Measurements from ENCODE around the gene TBC1D4.

TBC1D4 gene

DNA sequence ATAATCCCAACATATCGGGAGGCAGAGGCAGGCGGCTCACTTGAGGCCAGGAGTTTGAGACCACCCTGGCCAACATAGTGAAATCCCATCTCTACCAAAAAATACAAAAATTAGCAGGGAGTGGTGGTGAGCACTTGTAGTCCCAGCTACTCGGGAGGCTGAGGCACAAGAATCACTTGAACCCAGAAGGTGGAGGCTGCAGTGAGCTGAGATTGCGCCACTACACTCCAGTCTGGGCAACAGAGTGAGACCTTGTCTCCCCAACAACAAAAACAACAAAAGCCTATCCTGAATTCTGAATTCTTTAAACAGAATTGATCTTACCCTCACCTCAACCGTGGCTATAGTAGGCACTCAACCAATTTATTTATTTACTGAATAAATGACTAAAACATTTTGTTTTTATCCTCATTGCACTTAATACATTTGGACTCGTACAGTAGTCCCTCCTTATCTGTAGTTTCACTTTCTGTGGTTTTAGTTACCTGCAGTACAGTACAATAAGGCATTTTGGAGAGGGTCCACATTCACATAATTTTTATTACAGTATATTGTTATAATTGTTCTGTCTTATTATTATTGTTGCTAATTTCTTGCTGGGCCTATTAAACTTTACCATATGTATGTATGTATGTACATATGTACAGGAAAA is 98.8 kb downstream of the TBC1D4 start:
- Histone ChIP-seq H3K9ac (ENCODE audit: low read depth, low read length) (no peak overlapping the region), H3K36me3 (ENCODE audit: insufficient read depth, low read length) (no peaks in the 10 kb centered on the region), H3K27ac (ENCODE audit: low read depth, low read length) (no peak overlapping the region), H3K27me3 (ENCODE audit: insufficient read depth, low read length) (no peaks in the 10 kb centered on the region), H3K4me3 (ENCODE audit: low read length) (no peak overlapping the region), H3K9me3 (ENCODE audit: insufficient read depth, low read depth, low read length) (no peaks in the 10 kb centered on the region), H3K4me1 (ENCODE audit: insufficient read depth, low read length) (peaks cover 7% of the 10 kb centered on the region)
- 97% methylated on average over 5 of the region's 6 CpGs for WGBS

DNA sequence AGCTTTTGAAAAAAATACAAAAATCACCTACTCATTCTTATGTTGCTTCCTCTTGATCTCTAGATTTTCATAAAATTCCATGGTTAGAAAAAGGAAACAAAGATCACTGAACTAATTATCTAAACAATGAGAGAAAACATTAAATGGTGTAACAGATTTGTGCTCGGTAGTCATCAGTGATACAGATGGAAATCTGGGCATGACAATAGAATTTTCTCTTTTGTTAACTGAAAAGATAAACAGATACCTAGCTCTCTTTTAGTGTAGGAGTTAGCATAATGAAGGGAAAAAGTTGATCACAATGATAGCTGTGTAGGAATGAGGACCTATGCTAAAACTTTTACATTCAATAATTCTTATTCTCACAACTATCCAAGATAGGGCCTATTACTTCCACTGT is 103.7 kb downstream of the TBC1D4 start:
- no peak overlapping the region for H3K4me3 ChIP-seq (ENCODE audit: low read length)
- H3K9me3 ChIP-seq (ENCODE audit: insufficient read depth, low read depth, low read length): no peaks in the 10 kb centered on the region
- 85% methylated on average over 1 of the region's 1 CpG for WGBS
- H3K9ac ChIP-seq (ENCODE audit: low read depth, low read length): no peak overlapping the region
- H3K27me3 ChIP-seq (ENCODE audit: insufficient read depth, low read length): no peaks in the 10 kb centered on the region
- no peaks in the 10 kb centered on the region for H3K36me3 ChIP-seq (ENCODE audit: insufficient read depth, low read length)
- no peak overlapping the region for H3K27ac ChIP-seq (ENCODE audit: low read depth, low read length)
- H3K4me1 ChIP-seq (ENCODE audit: insufficient read depth, low read length): peaks cover 11% of the 10 kb centered on the region

DNA sequence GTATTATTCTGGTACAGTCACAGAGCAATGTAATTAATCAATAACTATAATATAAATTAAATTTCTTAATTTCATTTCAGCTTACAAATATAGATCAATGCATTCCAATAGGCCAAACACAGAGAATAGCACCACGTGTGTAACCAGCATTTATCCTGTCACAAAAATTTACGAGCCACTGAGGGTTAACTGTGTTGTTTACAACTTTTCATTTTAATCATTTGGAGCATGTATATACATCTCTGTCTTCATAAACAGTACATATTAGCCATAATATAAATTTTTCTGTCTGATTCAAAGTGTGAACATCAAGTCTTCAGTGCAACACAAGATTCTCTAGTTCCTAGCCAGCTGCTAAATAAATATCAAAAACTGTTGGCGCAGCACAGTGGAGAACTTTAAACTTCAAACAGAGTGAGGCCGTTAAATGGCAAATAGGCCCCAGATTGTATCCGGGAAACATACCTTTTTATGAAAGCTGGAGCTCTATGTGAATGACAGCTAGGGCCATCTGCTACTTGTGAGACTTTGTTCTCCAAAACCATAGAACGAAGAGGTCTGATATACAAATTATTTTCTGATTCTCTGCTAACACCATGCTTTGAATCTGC is 105.1 kb downstream of the TBC1D4 start:
- Histone ChIP-seq H3K9ac (ENCODE audit: low read depth, low read length) (no peak overlapping the region), H3K27ac (ENCODE audit: low read depth, low read length) (no peak overlapping the region), H3K36me3 (ENCODE audit: insufficient read depth, low read length) (no peaks in the 10 kb centered on the region), H3K4me3 (ENCODE audit: low read length) (no peak overlapping the region), H3K27me3 (ENCODE audit: insufficient read depth, low read length) (no peaks in the 10 kb centered on the region), H3K9me3 (ENCODE audit: insufficient read depth, low read depth, low read length) (no peaks in the 10 kb centered on the region), H3K4me1 (ENCODE audit: insufficient read depth, low read length) (peaks cover 11% of the 10 kb centered on the region)
- 96% methylated on average over 6 of the region's 6 CpGs for WGBS

DNA sequence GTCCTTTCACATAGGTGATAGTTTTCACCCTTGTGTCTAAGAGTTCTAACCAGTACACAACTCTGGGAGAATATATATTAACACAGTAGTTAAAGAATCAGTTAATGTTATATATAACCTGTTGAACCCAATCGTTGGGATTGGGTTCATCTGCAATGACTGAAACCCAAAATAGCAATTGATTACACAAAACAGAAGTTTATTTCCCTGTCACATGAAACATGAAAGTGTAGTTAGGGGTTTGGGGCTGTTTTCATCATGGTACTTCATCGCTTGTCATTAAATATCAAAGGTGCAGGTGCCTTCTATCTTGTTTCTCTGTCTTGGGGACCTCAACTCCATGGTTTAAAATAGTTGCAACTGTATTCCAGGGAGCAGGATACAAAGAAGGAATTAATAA is 106.6 kb downstream of the TBC1D4 start:
- Histone ChIP-seq H3K36me3 (ENCODE audit: insufficient read depth, low read length) (no peaks in the 10 kb centered on the region), H3K4me1 (ENCODE audit: insufficient read depth, low read length) (peaks cover 11% of the 10 kb centered on the region), H3K4me3 (ENCODE audit: low read length) (no peak overlapping the region), H3K27ac (ENCODE audit: low read depth, low read length) (no peak overlapping the region), H3K9me3 (ENCODE audit: insufficient read depth, low read depth, low read length) (no peaks in the 10 kb centered on the region), H3K9ac (ENCODE audit: low read depth, low read length) (no peak overlapping the region), H3K27me3 (ENCODE audit: insufficient read depth, low read length) (no peaks in the 10 kb centered on the region)
- WGBS: 100% methylated on average over 2 of the region's 2 CpGs

DNA sequence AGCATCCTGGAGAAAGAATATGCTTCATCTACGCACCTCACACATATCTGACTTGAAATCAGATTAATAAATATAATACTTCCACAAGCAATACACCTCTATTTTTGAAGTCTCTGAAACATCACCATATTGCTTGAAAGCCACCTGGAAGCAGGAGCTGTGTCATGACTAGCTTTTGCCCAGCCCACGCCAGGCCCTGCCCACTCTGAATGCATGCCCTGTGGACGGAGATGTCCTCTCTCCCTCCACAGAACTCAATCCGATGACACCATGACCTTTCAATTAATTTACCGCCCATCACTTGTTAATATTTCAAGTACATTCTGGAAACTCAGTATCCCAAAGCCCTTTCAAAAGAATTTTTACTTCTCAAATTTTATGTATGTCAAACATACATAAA is 108.0 kb downstream of the TBC1D4 start:
- H3K4me3 ChIP-seq (ENCODE audit: low read length): no peak overlapping the region
- H3K27me3 ChIP-seq (ENCODE audit: insufficient read depth, low read length): no peaks in the 10 kb centered on the region
- peaks cover 11% of the 10 kb centered on the region for H3K4me1 ChIP-seq (ENCODE audit: insufficient read depth, low read length)
- no peaks in the 10 kb centered on the region for H3K9me3 ChIP-seq (ENCODE audit: insufficient read depth, low read depth, low read length)
- no peak overlapping the region for H3K9ac ChIP-seq (ENCODE audit: low read depth, low read length)
- WGBS: 80% methylated on average over 5 of the region's 5 CpGs
- H3K36me3 ChIP-seq (ENCODE audit: insufficient read depth, low read length): no peaks in the 10 kb centered on the region
- no peak overlapping the region for H3K27ac ChIP-seq (ENCODE audit: low read depth, low read length)

DNA sequence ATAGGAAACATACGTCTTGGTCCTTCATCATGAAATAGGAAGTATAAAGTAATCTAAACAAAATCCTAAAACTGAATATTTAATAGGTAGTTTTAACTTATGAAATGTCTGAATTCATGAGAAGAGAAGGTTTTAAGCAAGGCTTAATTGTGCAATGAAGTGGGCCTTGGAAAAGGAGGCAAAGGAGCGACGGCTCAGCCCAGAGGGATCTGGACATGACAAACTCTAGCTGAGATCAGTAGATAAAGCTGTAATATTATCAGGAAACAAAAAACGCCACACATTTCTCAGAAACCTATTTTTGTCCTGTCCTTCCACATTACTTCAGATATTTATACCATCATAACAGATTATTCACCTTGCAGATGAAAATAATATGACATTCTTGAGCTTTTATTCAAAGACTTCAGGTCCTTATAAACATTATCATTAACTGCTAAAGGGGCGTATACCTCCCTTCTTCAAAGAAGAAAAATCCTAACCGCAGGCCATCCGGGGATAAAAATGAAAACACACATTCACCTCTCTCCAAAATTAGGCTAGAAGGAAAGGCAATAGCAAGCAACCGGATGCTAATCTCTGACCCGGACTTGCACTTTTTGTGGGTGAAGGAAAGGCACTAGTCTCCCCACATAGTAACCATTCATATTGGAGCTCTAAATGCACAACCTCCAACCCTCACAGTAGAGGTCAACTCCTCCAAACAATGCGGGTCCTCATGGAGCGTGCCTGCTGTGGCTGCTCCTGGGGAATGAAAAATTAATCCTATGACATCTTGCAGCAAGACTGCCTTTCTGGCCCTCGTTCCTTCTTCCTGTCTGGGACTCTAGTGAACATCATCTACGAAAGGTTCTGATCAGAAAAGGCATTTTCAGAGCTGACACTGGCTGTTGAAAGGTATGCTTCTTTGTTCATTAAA is 108.8 kb downstream of the TBC1D4 start:
- Histone ChIP-seq H3K27ac (ENCODE audit: low read depth, low read length) (no peak overlapping the region), H3K9me3 (ENCODE audit: insufficient read depth, low read depth, low read length) (no peaks in the 10 kb centered on the region), H3K4me1 (ENCODE audit: insufficient read depth, low read length) (peaks cover 4% of the 10 kb centered on the region), H3K9ac (ENCODE audit: low read depth, low read length) (no peak overlapping the region), H3K4me3 (ENCODE audit: low read length) (no peak overlapping the region), H3K36me3 (ENCODE audit: insufficient read depth, low read length) (no peaks in the 10 kb centered on the region), H3K27me3 (ENCODE audit: insufficient read depth, low read length) (no peaks in the 10 kb centered on the region)
- WGBS: 89% methylated on average over 10 of the region's 13 CpGs

DNA sequence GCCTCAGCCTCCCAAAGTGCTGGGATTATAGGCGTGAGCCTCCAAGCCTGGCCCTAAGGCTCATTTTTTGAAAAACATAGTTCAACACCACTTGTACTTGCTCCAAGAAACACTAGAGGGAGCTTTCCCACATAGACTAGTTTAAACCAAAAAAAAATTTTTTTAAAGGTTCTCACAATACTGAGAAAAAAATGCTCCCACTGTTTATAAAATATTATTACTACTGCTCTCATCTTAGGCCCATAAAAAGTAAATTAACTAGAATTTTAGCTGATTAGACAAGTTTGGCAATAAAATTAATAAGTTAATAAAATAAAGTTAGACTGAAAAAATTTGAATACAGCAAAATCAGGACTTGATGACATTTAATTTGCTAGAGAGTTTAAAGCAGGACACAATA is 109.5 kb downstream of the TBC1D4 start:
- Histone ChIP-seq H3K9ac (ENCODE audit: low read depth, low read length) (no peak overlapping the region), H3K4me3 (ENCODE audit: low read length) (no peak overlapping the region), H3K27me3 (ENCODE audit: insufficient read depth, low read length) (no peaks in the 10 kb centered on the region), H3K9me3 (ENCODE audit: insufficient read depth, low read depth, low read length) (no peaks in the 10 kb centered on the region), H3K27ac (ENCODE audit: low read depth, low read length) (no peak overlapping the region), H3K4me1 (ENCODE audit: insufficient read depth, low read length) (no peaks in the 10 kb centered on the region), H3K36me3 (ENCODE audit: insufficient read depth, low read length) (no peaks in the 10 kb centered on the region)
- 60% methylated on average over 1 of the region's 1 CpG for WGBS

DNA sequence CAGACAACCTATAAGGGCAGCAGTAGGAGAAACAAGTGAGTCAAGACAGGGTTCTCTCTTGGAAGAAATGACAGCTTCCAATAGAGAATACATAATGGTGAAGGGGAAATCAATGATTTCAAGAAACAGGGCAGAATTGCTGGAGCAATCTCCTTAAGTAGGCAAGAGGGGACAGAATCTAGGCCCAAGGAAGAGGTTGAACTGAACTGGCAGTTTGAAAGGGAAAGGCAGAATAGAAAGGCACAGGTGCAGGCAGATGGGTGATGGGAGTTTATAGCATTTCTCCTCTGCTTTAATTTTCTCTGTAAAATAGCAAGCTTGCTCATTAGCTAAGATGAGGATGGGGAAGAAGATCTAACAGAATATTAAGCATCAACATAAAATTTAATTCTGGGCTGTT is 110.8 kb downstream of the TBC1D4 start:
- no peak overlapping the region for H3K4me3 ChIP-seq (ENCODE audit: low read length)
- H3K9ac ChIP-seq (ENCODE audit: low read depth, low read length): no peak overlapping the region
- H3K27ac ChIP-seq (ENCODE audit: low read depth, low read length): no peak overlapping the region
- no peaks in the 10 kb centered on the region for H3K9me3 ChIP-seq (ENCODE audit: insufficient read depth, low read depth, low read length)
- no peaks in the 10 kb centered on the region for H3K36me3 ChIP-seq (ENCODE audit: insufficient read depth, low read length)
- no peaks in the 10 kb centered on the region for H3K27me3 ChIP-seq (ENCODE audit: insufficient read depth, low read length)
- no peaks in the 10 kb centered on the region for H3K4me1 ChIP-seq (ENCODE audit: insufficient read depth, low read length)

DNA sequence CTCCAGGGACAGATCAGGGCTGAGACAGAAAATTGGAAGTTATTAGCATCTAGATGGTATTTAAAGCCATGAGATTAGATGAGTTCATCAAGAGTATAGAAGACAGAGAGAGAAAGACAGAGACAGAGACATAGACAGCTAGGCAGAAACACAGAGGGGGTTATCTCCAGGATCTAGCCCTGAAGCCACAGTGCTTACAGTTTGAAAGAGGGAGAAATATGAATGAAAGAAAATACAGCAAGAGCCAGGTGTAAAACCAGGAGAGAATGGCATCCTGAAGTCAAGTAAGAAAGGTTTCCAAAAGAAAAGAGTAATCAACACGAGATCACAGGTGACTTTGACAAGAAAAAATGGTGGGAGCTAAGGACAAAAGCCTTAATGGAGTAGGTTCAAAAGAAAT is 111.2 kb downstream of the TBC1D4 start:
- Histone ChIP-seq H3K9me3 (ENCODE audit: insufficient read depth, low read depth, low read length) (no peaks in the 10 kb centered on the region), H3K4me1 (ENCODE audit: insufficient read depth, low read length) (no peaks in the 10 kb centered on the region; the same call in 1 of the 2 replicates), H3K27me3 (ENCODE audit: insufficient read depth, low read length) (no peaks in the 10 kb centered on the region), H3K9ac (ENCODE audit: low read depth, low read length) (no peak overlapping the region), H3K4me3 (ENCODE audit: low read length) (no peak overlapping the region), H3K36me3 (ENCODE audit: insufficient read depth, low read length) (no peaks in the 10 kb centered on the region), H3K27ac (ENCODE audit: low read depth, low read length) (no peak overlapping the region)
- 90% methylated on average over 1 of the region's 1 CpG for WGBS

DNA sequence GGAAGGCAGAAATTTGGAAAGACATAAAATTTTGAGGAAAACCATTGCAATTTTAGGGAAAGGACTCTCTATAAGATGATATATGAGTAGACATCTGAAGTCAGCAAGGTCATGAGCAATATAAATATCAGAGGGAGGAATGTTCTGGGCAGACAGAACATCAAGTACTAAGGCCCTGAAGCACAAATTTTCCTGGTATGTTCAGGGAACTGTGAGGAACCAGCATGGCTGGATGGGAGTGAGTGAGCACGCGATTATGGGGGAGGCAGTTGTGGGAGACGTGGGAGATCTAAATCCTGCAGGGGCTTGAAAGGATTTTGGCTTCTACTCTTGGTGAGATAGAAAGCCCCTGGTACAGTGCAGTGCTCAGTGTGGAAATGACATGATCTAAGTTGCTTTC is 112.0 kb downstream of the TBC1D4 start:
- Histone ChIP-seq H3K9ac (ENCODE audit: low read depth, low read length) (no peak overlapping the region), H3K4me1 (ENCODE audit: insufficient read depth, low read length) (no peaks in the 10 kb centered on the region; the same call in 1 of the 2 replicates), H3K27me3 (ENCODE audit: insufficient read depth, low read length) (no peaks in the 10 kb centered on the region), H3K4me3 (ENCODE audit: low read length) (no peak overlapping the region), H3K36me3 (ENCODE audit: insufficient read depth, low read length) (no peaks in the 10 kb centered on the region), H3K9me3 (ENCODE audit: insufficient read depth, low read depth, low read length) (no peaks in the 10 kb centered on the region), H3K27ac (ENCODE audit: low read depth, low read length) (no peak overlapping the region)
- 94% methylated on average over 3 of the region's 3 CpGs for WGBS

DNA sequence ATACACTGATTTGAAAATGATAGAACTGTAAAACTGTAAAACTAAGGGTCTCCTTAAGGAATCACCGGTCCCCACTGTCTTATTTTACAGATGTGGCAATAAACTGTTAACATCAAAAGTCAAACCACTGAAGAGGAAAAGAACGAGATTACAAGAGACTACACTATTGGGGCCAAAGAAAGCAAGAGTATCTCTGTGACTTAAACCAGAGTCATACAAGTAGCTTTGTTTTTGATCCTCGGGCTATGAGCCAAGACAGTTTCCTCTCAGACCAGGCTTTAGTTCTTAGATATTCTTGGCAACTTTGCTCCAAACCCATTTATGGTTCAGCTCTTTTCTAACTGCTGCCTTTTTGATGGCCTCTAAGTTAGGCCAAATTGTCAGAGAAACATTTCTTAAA is 113.8 kb downstream of the TBC1D4 start:
- H3K9ac ChIP-seq (ENCODE audit: low read depth, low read length): no peak overlapping the region
- H3K9me3 ChIP-seq (ENCODE audit: insufficient read depth, low read depth, low read length): no peaks in the 10 kb centered on the region
- WGBS: 61% methylated on average over 3 of the region's 3 CpGs

More for the DNA sequence above, 113.8 kb downstream of the TBC1D4 start:
- H3K4me1 ChIP-seq (ENCODE audit: insufficient read depth, low read length): no peaks in the 10 kb centered on the region; the same call in 1 of the 2 replicates
- H3K4me3 ChIP-seq (ENCODE audit: low read length): no peak overlapping the region
- no peaks in the 10 kb centered on the region for H3K36me3 ChIP-seq (ENCODE audit: insufficient read depth, low read length)
- no peak overlapping the region for H3K27ac ChIP-seq (ENCODE audit: low read depth, low read length)
- no peaks in the 10 kb centered on the region for H3K27me3 ChIP-seq (ENCODE audit: insufficient read depth, low read length)
